ENCODE measurements around the gene RIGI. TPM values are rescaled to one million over a fixed set of nuclear protein-coding genes. Genes with fewer than 3 reads are reported as not detected.

Gene RIGI
- total RNA-seq, 2 experiments from 2014 or later = 1.5 TPM

GRCh38 chr9:32487981-32488380, 38.0 kb downstream of the RIGI start:
- Histone ChIP-seq H3K9me3 (ENCODE audit: low read length) (no peaks in the 10 kb centered on the region), H3K36me3 (ENCODE audit: insufficient read depth, low read length) (no peaks in the 10 kb centered on the region), H3K79me2 (ENCODE audit: insufficient read depth, low read depth, low read length) (no peaks in the 10 kb centered on the region), H3K4me3 (ENCODE audit: low read depth, low read length, poor library complexity, severe bottlenecking) (no peak overlapping the region), H3K9me2 (ENCODE audit: insufficient read depth, low read length) (no peaks in the 10 kb centered on the region), H2AFZ (ENCODE audit: low read length) (no peak overlapping the region), H3K4me1 (ENCODE audit: insufficient read depth, low read length, poor library complexity, severe bottlenecking) (no peaks in the 10 kb centered on the region), H4K20me1 (ENCODE audit: insufficient read depth, low read length) (no peaks in the 10 kb centered on the region), H3K4me2 (ENCODE audit: low read length) (no peak overlapping the region), H3K27ac (ENCODE audit: low read depth, low read length, poor library complexity, severe bottlenecking) (no peak overlapping the region)
- TF ChIP-seq CTCF (conservative IDR thresholded peaks at IDR 0.05; ENCODE audit: low read length) (no peak), EZH2phosphoT487 (IDR thresholded peaks at IDR 0.05; ENCODE audit: borderline replicate concordance, low read depth, low read length) (no peak)
- intact Hi-C loops (cut with micrococcal nuclease; ENCODE audit: unreplicated experiment) = no loop called here
- CTCF ChIA-PET (ENCODE audit: unreplicated experiment) = no interaction called here
- POLR2A ChIA-PET = interaction anchor here (0.5 to 1.3 kb wide), 6 partner anchors 9 to 410 kb away, joined by 3 to 4 read pairs (median 3); no protein-coding TSS in a partner anchor
- no TSS peak for BruUV-seq (replicated peaks)
- DNase-seq (ENCODE audit: low spot score) = no peak

GRCh38 chr9:32486839-32487562, 39.0 kb downstream of the RIGI start:
- no peaks in the 10 kb centered on the region for H3K79me2 ChIP-seq (ENCODE audit: insufficient read depth, low read depth, low read length)
- H2AFZ ChIP-seq (ENCODE audit: low read length) = no peak overlapping the region
- no peak overlapping the region for H3K4me3 ChIP-seq (ENCODE audit: low read depth, low read length, poor library complexity, severe bottlenecking)
- DNase-seq (ENCODE audit: low spot score) = no peak
- H3K27ac ChIP-seq (ENCODE audit: low read depth, low read length, poor library complexity, severe bottlenecking) = no peak overlapping the region
- no peaks in the 10 kb centered on the region for H3K36me3 ChIP-seq (ENCODE audit: insufficient read depth, low read length)
- ChIA-PET POLR2A (interaction anchor here (0.5 to 0.9 kb wide), 2 partner anchors 10 to 411 kb away, joined by 3 read pairs; no protein-coding TSS in a partner anchor), CTCF (ENCODE audit: unreplicated experiment) (no interaction called here)
- H3K9me3 ChIP-seq (ENCODE audit: low read length) = no peaks in the 10 kb centered on the region
- intact Hi-C loops (cut with micrococcal nuclease; ENCODE audit: unreplicated experiment) = no loop called here
- no peak overlapping the region for H3K4me2 ChIP-seq (ENCODE audit: low read length)
- TF ChIP-seq EZH2phosphoT487 (IDR thresholded peaks at IDR 0.05; ENCODE audit: borderline replicate concordance, low read depth, low read length) = no peak
- no peak for TF ChIP-seq CTCF (conservative IDR thresholded peaks at IDR 0.05; ENCODE audit: low read length)
- no peaks in the 10 kb centered on the region for H3K9me2 ChIP-seq (ENCODE audit: insufficient read depth, low read length)
- no peaks in the 10 kb centered on the region for H3K4me1 ChIP-seq (ENCODE audit: insufficient read depth, low read length, poor library complexity, severe bottlenecking)
- BruUV-seq (replicated peaks) = no TSS peak
- no peaks in the 10 kb centered on the region for H4K20me1 ChIP-seq (ENCODE audit: insufficient read depth, low read length)

- TF ChIP-seq CTCF (conservative IDR thresholded peaks at IDR 0.05; ENCODE audit: low read length) = no peak
- no peak for TF ChIP-seq EZH2phosphoT487 (IDR thresholded peaks at IDR 0.05; ENCODE audit: borderline replicate concordance, low read depth, low read length)
- H3K27ac ChIP-seq (ENCODE audit: low read depth, low read length, poor library complexity, severe bottlenecking) = no peak overlapping the region
- H3K79me2 ChIP-seq (ENCODE audit: insufficient read depth, low read depth, low read length) = no peaks in the 10 kb centered on the region
- H2AFZ ChIP-seq (ENCODE audit: low read length) = no peak overlapping the region
- no peaks in the 10 kb centered on the region for H3K9me3 ChIP-seq (ENCODE audit: low read length)
- POLR2A ChIA-PET = no interaction called here
- H3K4me2 ChIP-seq (ENCODE audit: low read length) = no peak overlapping the region
- peak; percentile 3 for DNase-seq (ENCODE audit: low spot score)
- BruUV-seq (replicated peaks) = no TSS peak
- H3K4me3 ChIP-seq (ENCODE audit: low read depth, low read length, poor library complexity, severe bottlenecking) = no peak overlapping the region
- intact Hi-C loops (cut with micrococcal nuclease; ENCODE audit: unreplicated experiment) = no loop called here
- no peaks in the 10 kb centered on the region for H3K4me1 ChIP-seq (ENCODE audit: insufficient read depth, low read length, poor library complexity, severe bottlenecking)
- CTCF ChIA-PET (ENCODE audit: unreplicated experiment) = no interaction called here
- no peaks in the 10 kb centered on the region for H3K9me2 ChIP-seq (ENCODE audit: insufficient read depth, low read length)
- no peaks in the 10 kb centered on the region for H3K36me3 ChIP-seq (ENCODE audit: insufficient read depth, low read length)
- H4K20me1 ChIP-seq (ENCODE audit: insufficient read depth, low read length) = no peaks in the 10 kb centered on the region
These were observed 42.7 kb downstream of the RIGI start for GRCh38 chr9:32483343-32483742.

All from OCI-LY7 (cell line).